Spleen (tissue), 7 donors: Measurements from ENCODE around the gene ENO4.

Experiments used
- CTCF ChIP-seq, 11 experiments: fragments of 200-600 bp in 7 of 11; fragments of 450-650 bp in 4 of 11; sonication (generic) in 4 of 11; IDR thresholded peaks in 8 of 11; conservative IDR thresholded peaks in 3 of 11; 1 replicate in 7 of 11; 2 replicates in 4 of 11; pipeline versions ENCODE4 v1.4.0 to v1.8.0; 2016 to 2021; ENCODE audit warnings: antibody characterized with exemption in 11 of 11, inconsistent platforms in 4 of 11, mild to moderate bottlenecking in 1 of 11
- POLR2A ChIP-seq, 3 donors: fragments of 450-650 bp; IDR thresholded peaks; one replicate each; pipeline ENCODE4 v1.5.1; 2017; ENCODE audit warnings: antibody characterized with exemption in 3 of 3, mild to moderate bottlenecking in 1 of 3
- donor health status: DM: no; HTN: no; CAD: no; lungs with moderate emphysema.
- donor health status: DM: no; HTN: no; CAD: no.
- donor health status: DM: no; HTN: no; CAD: no.

- no peak for TF ChIP-seq CTCF (IDR thresholded peaks at IDR 0.05 in 8 of 11, conservative IDR thresholded peaks at IDR 0.05 in 3 of 11)
- TF ChIP-seq POLR2A (IDR thresholded peaks at IDR 0.05): no peak
These were observed 28.8 kb downstream of the ENO4 start for GRCh38 chr10:116878123-116878522.
